Activated CD4-positive, alpha-beta T cell treated with anti-CD3 and anti-CD28 coated beads for 48 hours (primary cell): ENCODE results near the gene PPARD.
A peak's percentile ranks its signal among the peaks of the same experiment; 100 is the strongest.
"Not testable (repeated sequence)": the region's sequence is repeated elsewhere in the genome, so short reads cannot be mapped to it uniquely, and the experiment has no call there.

Experiments used
- DNase-seq: peaks from one replicate; pipeline ENCODE4 v3.0.0-alpha.2; 2020

Gene PPARD

GRCh38 chr6:35312807-35313206 lies 29.6 kb upstream of the PPARD start:
- DNase-seq: no peak

GRCh38 chr6:35317483-35318195 lies 24.7 kb upstream of the PPARD start:
- DNase-seq: no peak

DNA sequence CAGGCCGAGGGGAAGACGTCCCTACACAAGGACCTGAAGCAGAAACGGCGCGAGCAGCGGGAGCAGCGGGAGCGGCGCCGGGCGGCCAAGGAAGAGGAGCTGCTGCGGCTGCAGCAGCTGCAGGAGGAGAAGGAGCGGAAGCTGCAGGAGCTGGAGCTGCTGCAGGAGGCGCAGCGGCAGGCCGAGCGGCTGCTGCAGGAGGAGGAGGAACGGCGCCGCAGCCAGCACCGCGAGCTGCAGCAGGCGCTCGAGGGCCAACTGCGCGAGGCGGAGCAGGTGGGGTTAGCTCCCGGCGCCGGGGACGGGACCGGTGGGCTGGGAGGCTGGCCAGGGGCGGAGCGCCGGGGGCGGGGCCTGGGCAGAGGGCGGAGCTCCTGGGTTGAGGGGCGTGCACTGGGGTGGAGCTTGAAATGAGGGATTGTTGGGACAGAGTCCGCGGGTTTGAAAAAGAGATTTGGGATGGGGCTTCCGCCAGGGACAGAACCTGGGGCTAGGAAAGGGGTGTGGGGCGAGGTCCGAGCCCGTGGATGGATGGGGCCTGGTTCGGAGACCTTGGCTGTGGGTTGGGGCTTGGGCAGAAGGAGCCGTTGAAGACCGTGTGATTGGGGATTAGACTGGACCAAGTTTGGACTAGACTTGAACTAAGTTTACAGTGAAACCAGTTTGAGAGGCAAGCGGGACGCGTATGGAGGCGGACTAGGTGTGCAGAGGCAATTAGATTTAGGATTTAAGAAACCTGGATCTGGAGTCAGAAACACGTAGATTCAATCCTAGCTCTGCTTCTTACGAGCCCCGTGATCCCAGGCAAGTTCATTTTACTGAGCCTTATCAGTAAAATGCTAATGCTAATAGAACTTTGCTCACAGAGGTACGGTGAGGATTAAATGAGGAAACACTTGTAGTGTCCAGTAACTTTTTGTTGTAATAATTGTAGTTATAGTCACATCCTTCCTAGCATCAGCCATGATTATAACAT lies 23.9 kb upstream of the PPARD start:
- DNase-seq: no peak

DNA sequence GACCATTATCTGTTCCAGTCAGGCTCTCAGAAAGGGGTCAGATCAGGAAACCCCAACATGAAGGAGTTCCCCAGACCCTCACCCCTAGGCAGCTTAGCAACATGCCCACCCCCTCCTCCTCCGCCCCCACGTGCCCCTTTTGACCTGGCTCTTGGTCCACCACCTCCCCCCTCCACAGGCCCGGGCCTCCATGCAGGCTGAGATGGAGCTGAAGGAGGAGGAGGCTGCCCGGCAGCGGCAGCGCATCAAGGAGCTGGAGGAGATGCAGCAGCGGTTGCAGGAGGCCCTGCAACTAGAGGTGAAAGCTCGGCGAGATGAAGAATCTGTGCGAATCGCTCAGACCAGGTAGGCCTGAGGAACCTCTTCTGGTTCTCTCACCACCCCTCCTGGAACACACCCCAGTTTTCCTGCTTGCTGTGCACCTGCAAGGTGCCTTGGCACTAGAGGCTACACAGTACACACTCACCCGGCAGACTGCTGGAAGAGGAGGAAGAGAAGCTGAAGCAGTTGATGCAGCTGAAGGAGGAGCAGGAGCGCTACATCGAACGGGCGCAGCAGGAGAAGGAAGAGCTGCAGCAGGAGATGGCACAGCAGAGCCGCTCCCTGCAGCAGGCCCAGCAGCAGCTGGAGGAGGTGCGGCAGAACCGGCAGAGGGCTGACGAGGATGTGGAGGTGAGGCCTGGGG lies 22.9 kb upstream of the PPARD start:
- no peak for DNase-seq

DNA sequence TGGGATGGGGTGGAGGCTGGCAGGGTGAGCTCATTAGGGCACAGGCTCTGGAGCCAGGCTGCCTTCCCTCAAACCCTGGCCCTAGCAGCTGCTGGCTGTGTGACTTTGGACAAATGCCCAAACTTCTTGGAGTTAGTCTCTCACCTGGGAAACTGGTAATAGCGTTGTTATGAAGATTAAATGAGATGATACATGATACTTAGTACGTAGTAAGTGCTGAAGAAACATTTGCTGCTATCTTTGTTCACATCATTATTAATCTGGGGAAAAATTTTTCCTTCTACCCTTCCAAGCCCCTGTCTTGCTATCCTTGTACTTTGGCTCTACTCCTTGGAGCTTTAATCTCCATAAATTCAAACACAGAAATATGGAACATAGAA lies 22.3 kb upstream of the PPARD start:
- no peak for DNase-seq

GRCh38 chr6:35321091-35321490 lies 21.3 kb upstream of the PPARD start:
- no peak for DNase-seq

GRCh38 chr6:35327349-35328027 lies 14.9 kb upstream of the PPARD start:
- peak; percentile 80 for DNase-seq

DNA sequence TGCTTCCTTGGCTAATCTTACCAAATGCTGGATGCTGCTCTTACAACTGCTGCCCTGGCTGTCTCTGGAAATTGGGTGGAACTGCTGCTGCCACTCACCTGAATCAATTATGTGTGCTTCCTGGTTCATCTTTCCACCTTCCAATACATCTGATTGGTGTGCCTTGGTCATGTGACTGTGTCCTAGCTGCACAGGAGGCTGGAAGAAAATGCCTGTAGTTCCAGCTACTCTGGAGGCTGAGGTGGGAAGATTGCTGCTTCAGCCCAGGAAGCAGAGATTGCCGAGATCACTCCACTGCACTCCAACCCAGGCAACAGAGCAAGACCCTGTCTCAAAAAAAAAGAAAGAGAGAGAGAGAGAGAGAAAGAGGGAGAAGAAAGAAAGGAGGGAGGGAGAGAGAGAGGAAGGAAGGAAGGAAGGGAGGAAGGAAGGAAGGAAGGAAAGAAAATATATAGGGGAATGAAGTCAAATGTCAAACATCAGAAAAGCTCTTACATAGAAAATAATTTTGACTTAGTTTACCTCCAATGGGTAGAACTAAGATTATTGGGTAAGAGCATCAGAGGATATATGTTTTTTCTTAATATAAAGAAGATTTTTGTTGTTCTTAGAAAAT lies 14.1 kb upstream of the PPARD start:
- DNase-seq: no peak

GRCh38 chr6:35328965-35329364 lies 13.4 kb upstream of the PPARD start:
- not testable (repeated sequence) for DNase-seq

DNA sequence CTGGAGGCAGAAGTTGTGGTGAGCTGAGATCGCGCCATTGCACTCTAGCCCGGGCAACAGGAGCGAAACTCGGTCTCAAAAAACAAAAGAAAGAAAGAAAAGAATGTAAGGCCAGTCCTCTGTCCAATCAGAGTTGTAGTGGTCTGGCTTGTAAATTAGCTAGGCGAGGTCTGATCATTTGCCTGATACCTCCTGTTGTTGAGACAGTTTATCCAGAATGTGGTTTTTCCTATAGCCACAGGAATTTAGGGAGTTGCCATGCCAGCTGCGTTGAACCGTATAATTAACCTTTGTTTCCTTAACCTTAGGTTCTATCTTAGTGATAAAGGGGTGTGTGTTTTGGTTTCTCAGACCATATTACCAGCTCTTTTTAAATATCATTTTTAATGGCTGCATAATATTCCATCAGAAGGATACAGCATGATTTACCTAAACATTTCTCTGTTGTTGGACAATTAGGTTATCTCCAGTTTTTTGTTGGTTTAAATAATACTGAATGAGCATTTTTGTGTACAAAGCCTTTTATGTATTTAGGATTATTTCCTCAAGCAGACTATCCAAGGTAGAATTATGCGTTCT lies 11.7 kb upstream of the PPARD start:
- no peak for DNase-seq

GRCh38 chr6:35332074-35332887 lies 10.1 kb upstream of the PPARD start:
- peak; percentile 70 for DNase-seq

DNA sequence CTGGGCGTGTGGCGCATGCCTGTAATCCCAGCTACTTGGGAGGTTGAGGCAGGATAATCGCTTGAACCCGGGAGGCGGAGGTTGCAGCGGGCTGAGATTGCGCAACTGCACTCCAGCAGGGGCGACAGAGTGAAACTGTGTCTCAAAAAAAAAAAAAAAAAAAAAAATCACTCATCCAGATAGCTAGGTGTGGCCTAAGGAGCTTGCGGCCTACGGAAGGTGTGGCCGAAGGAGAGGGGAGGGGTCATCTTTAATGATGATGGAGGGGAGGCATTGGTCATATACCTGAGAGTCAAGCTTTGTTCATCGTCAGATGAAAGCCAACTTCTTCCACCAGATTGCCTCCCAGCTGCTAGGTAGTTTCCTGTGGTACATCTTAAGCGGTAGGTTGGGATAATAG lies 801 bp upstream of the PPARD start:
- no peak for DNase-seq

- no peak for DNase-seq
These were observed 905 bp downstream of the PPARD start for GRCh38 chr6:35343092-35343834.

GRCh38 chr6:35343835-35344550 lies 1.6 kb downstream of the PPARD start:
- no peak for DNase-seq

- DNase-seq: no peak
These were observed 9.1 kb downstream of the PPARD start for GRCh38 chr6:35351422-35351821.

GRCh38 chr6:35352735-35353134 lies 10.4 kb downstream of the PPARD start:
- no peak for DNase-seq

DNA sequence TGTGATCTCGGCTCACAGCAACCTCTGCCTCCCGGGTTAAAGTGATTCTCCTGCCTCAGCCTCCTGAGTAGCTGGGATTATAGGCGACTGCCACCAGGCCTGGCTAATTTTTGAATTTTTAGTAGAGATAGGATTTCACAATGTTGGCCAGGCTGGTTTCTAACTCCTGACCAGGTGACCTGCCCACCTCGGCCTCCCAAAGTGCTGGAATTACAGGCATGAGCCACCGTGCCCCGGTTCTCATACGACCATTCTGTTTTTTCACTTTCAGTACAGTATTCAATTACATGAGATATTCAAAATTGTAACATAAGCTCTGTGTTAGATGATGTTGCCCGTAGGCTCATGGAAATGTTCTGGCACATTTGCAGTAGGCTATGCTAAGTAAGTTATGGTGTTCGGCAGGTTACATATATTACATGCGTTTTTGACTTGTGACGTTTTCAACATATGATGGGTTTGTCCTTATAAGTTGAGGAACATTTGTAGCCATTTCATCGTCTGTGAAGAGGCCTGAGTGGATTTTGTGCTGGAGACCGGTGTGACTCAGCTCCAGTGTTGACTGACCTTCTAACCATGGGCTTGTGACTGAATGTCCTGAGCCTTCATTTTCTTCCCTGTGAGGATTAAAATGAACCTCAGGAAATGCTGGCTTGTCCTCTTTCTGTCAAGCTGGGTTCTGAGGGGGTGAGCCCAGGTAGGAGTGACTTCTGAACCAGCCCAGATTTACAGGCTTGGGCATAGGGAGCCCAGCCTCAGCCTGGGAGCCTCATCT lies 12.2 kb downstream of the PPARD start:
- DNase-seq: no peak

GRCh38 chr6:35356391-35356790 lies 14.0 kb downstream of the PPARD start:
- no peak for DNase-seq

- DNase-seq: no peak
These were observed 15.3 kb downstream of the PPARD start for GRCh38 chr6:35357677-35358076.
